ENCODE measurements around the gene CCDC170.

CCDC170 gene

DNA sequence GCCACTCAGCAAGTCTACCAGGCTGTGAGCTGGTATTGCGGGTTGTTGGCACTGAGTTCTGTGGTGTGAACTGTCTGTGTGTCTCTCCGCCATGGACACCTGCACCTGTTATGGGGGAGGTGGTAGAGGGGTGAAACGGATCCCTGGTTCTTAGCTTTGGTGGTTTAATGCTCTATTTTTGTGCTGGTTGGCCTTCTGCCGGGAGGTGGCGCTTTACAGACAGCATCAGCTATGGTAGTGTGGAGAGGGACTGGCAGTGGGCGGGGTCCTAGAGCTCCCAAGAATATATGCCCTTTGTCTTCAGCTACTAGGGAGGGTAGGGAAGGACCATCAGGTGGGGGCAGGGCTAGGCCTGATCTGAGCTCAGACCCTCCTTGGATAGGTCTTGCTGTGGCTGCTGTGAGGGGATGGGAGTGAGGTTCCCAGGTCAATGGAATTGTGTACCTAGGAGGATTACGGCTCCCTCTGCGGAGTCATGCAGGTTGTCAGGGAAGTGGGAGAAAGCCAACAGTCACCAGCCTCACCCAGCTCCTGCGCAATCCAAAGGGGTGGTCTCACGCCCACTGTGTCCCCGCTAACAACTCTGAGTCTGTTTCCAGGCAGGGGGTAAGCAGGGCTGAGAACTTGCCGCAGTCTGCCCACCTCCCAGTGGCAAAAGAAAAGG is 154.3 kb downstream of the CCDC170 start:
- Histone ChIP-seq H3K4me1 (ENCODE audit: low read length) (no peaks in the 10 kb centered on the region), H2AFZ (ENCODE audit: low read length) (no peak overlapping the region), H3K9me2 (replicated peaks; ENCODE audit: insufficient read depth, low read length) (no peaks in the 10 kb centered on the region), H3F3A (ENCODE audit: insufficient read depth, low read length) (no peaks in the 10 kb centered on the region), H3K4me3 (ENCODE audit: low read length) (no peak overlapping the region), H4K20me1 (ENCODE audit: insufficient read depth, low read length) (no peaks in the 10 kb centered on the region), H3K36me3 (replicated peaks; ENCODE audit: insufficient read depth, low read length) (no peaks in the 10 kb centered on the region), H3K27ac (ENCODE audit: low read length) (no peak overlapping the region), H3K9ac (ENCODE audit: low read length) (no peak overlapping the region), H3K4me2 (ENCODE audit: low read depth, low read length) (no peak overlapping the region), H3K9me3 (replicated peaks; ENCODE audit: insufficient read depth, low read length) (no peaks in the 10 kb centered on the region), H3K79me2 (ENCODE audit: low read length) (no peaks in the 10 kb centered on the region), H3K27me3 (replicated peaks; ENCODE audit: insufficient read depth, low read length) (no peaks in the 10 kb centered on the region)
- DNase-seq, result no peak
- no peak for TF ChIP-seq EZH2 (optimal IDR thresholded peaks at IDR 0.05; ENCODE audit: low read depth, low read length)
- TF ChIP-seq, protein P1, sequence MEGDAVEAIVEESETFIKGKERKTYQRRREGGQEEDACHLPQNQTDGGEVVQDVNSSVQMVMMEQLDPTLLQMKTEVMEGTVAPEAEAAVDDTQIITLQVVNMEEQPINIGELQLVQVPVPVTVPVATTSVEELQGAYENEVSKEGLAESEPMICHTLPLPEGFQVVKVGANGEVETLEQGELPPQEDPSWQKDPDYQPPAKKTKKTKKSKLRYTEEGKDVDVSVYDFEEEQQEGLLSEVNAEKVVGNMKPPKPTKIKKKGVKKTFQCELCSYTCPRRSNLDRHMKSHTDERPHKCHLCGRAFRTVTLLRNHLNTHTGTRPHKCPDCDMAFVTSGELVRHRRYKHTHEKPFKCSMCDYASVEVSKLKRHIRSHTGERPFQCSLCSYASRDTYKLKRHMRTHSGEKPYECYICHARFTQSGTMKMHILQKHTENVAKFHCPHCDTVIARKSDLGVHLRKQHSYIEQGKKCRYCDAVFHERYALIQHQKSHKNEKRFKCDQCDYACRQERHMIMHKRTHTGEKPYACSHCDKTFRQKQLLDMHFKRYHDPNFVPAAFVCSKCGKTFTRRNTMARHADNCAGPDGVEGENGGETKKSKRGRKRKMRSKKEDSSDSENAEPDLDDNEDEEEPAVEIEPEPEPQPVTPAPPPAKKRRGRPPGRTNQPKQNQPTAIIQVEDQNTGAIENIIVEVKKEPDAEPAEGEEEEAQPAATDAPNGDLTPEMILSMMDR (IDR thresholded peaks at IDR 0.05; ENCODE audit: low read length), result no peak
- no peak for TF ChIP-seq EZH2phosphoT487 (IDR thresholded peaks at IDR 0.05; ENCODE audit: low read length)

- H3K4me2 ChIP-seq (ENCODE audit: low read depth, low read length), result no peak overlapping the region
- H3K27me3 ChIP-seq (replicated peaks; ENCODE audit: insufficient read depth, low read length), result no peaks in the 10 kb centered on the region
- H4K20me1 ChIP-seq (ENCODE audit: insufficient read depth, low read length), result no peaks in the 10 kb centered on the region
- H3K4me3 ChIP-seq (ENCODE audit: low read length), result no peak overlapping the region
- no peaks in the 10 kb centered on the region for H3K9me2 ChIP-seq (replicated peaks; ENCODE audit: insufficient read depth, low read length)
- H2AFZ ChIP-seq (ENCODE audit: low read length), result no peak overlapping the region
- no peak for TF ChIP-seq EZH2 (optimal IDR thresholded peaks at IDR 0.05; ENCODE audit: low read depth, low read length)
- no peak for TF ChIP-seq EZH2phosphoT487 (IDR thresholded peaks at IDR 0.05; ENCODE audit: low read length)
- TF ChIP-seq, protein P1 (IDR thresholded peaks at IDR 0.05; ENCODE audit: low read length), result no peak
- no peak overlapping the region for H3K9ac ChIP-seq (ENCODE audit: low read length)
- H3F3A ChIP-seq (ENCODE audit: insufficient read depth, low read length), result no peaks in the 10 kb centered on the region
- H3K9me3 ChIP-seq (replicated peaks; ENCODE audit: insufficient read depth, low read length), result no peaks in the 10 kb centered on the region
- no peak for DNase-seq
- H3K79me2 ChIP-seq (ENCODE audit: low read length), result no peaks in the 10 kb centered on the region
- no peak overlapping the region for H3K27ac ChIP-seq (ENCODE audit: low read length)
- H3K4me1 ChIP-seq (ENCODE audit: low read length), result no peaks in the 10 kb centered on the region
- no peaks in the 10 kb centered on the region for H3K36me3 ChIP-seq (replicated peaks; ENCODE audit: insufficient read depth, low read length)
Observed at GRCh38 chr6:151649835-151650234, 156.0 kb downstream of the CCDC170 start.

GRCh38 chr6:151651639-151652038 is 157.8 kb downstream of the CCDC170 start:
- H4K20me1 ChIP-seq (ENCODE audit: insufficient read depth, low read length), result no peaks in the 10 kb centered on the region
- no peak overlapping the region for H3K9ac ChIP-seq (ENCODE audit: low read length)
- H3K9me3 ChIP-seq (replicated peaks; ENCODE audit: insufficient read depth, low read length), result no peaks in the 10 kb centered on the region
- no peak overlapping the region for H3K27ac ChIP-seq (ENCODE audit: low read length)
- H3F3A ChIP-seq (ENCODE audit: insufficient read depth, low read length), result no peaks in the 10 kb centered on the region
- H2AFZ ChIP-seq (ENCODE audit: low read length), result no peak overlapping the region
- TF ChIP-seq, protein P1 (IDR thresholded peaks at IDR 0.05; ENCODE audit: low read length), result no peak
- no peak for TF ChIP-seq EZH2 (optimal IDR thresholded peaks at IDR 0.05; ENCODE audit: low read depth, low read length)
- no peak for TF ChIP-seq EZH2phosphoT487 (IDR thresholded peaks at IDR 0.05; ENCODE audit: low read length)
- no peaks in the 10 kb centered on the region for H3K9me2 ChIP-seq (replicated peaks; ENCODE audit: insufficient read depth, low read length)
- H3K4me3 ChIP-seq (ENCODE audit: low read length), result no peak overlapping the region
- H3K4me1 ChIP-seq (ENCODE audit: low read length), result no peaks in the 10 kb centered on the region
- no peaks in the 10 kb centered on the region for H3K36me3 ChIP-seq (replicated peaks; ENCODE audit: insufficient read depth, low read length)
- H3K79me2 ChIP-seq (ENCODE audit: low read length), result no peaks in the 10 kb centered on the region
- H3K4me2 ChIP-seq (ENCODE audit: low read depth, low read length), result no peak overlapping the region
- no peaks in the 10 kb centered on the region for H3K27me3 ChIP-seq (replicated peaks; ENCODE audit: insufficient read depth, low read length)
- no peak for DNase-seq

Data from MM.1S (cell line).